ENCODE results near the gene IQSEC3.

Gene IQSEC3

DNA sequence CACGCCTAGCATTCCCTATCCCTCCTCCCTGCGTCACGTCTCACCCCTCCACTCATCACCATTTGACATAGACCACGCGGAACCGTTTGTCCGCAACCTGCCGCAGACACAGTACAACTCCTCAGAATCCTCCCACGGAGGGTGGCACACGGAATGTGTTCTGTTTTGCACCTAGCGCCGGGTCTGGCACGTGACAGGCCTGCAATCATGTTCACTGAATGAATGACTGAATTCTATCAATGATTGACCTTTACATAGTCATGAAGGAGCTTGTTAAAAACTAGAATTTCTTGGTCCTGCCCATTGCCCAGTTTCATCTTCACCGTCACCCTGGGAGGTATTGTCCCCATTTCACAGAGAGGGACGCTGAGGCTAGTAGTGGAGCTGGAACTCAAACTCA, 142.7 kb downstream of the IQSEC3 start:
- H3K27me3 ChIP-seq (ENCODE audit: insufficient read depth, low read length, poor library complexity, severe bottlenecking): no peaks in the 10 kb centered on the region
- no peak overlapping the region for H3K4me3 ChIP-seq (ENCODE audit: low read length, poor library complexity, severe bottlenecking)
- H3K9me2 ChIP-seq (replicated peaks; ENCODE audit: low read depth, low read length): no peaks in the 10 kb centered on the region
- no peak overlapping the region for H3K9ac ChIP-seq (ENCODE audit: low read depth, low read length, poor library complexity, severe bottlenecking)
- H3K36me3 ChIP-seq (ENCODE audit: insufficient read depth, low read length): no peaks in the 10 kb centered on the region
- no peak overlapping the region for H2AFZ ChIP-seq (ENCODE audit: low read length)
- no peak overlapping the region for H3K4me2 ChIP-seq (ENCODE audit: low read depth, low read length, poor library complexity, severe bottlenecking)
- peaks cover 22% of the 10 kb centered on the region for H3K4me1 ChIP-seq (ENCODE audit: insufficient read depth, low read length, poor library complexity, severe bottlenecking)
- no peaks in the 10 kb centered on the region for H3F3A ChIP-seq (ENCODE audit: low read depth)
- no peak for TF ChIP-seq EZH2phosphoT487 (IDR thresholded peaks at IDR 0.05; ENCODE audit: borderline replicate concordance)
- TF ChIP-seq, protein P1, sequence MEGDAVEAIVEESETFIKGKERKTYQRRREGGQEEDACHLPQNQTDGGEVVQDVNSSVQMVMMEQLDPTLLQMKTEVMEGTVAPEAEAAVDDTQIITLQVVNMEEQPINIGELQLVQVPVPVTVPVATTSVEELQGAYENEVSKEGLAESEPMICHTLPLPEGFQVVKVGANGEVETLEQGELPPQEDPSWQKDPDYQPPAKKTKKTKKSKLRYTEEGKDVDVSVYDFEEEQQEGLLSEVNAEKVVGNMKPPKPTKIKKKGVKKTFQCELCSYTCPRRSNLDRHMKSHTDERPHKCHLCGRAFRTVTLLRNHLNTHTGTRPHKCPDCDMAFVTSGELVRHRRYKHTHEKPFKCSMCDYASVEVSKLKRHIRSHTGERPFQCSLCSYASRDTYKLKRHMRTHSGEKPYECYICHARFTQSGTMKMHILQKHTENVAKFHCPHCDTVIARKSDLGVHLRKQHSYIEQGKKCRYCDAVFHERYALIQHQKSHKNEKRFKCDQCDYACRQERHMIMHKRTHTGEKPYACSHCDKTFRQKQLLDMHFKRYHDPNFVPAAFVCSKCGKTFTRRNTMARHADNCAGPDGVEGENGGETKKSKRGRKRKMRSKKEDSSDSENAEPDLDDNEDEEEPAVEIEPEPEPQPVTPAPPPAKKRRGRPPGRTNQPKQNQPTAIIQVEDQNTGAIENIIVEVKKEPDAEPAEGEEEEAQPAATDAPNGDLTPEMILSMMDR (conservative IDR thresholded peaks at IDR 0.05; ENCODE audit: low read length): no peak
- H3K9me3 ChIP-seq (ENCODE audit: insufficient read depth, low read depth, low read length): no peaks in the 10 kb centered on the region
- H4K20me1 ChIP-seq (ENCODE audit: insufficient read depth, low read length, poor library complexity, severe bottlenecking): no peaks in the 10 kb centered on the region
- H3K79me2 ChIP-seq (ENCODE audit: insufficient read depth, low read length): no peaks in the 10 kb centered on the region

DNA sequence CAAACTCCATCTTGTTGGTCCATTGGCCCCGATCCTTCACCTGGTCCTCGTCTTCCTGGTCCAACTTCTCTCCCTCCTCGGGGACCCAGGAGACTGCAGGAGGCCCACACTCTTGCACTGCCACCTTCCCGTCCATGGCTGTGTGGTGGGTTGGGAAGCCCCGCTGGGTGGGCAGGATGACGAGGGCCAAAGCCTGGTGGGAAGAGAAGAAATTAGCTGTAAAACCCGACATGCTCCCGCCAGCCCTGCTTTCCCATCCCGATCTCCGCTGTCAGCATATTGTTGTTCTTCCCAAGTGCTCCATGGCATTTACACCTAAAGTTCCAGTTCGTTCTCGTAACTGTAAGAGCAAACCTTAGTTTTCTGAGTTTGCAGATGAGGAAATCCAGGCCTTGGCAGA, 143.3 kb downstream of the IQSEC3 start:
- no peaks in the 10 kb centered on the region for H3F3A ChIP-seq (ENCODE audit: low read depth)
- no peak overlapping the region for H2AFZ ChIP-seq (ENCODE audit: low read length)
- no peak overlapping the region for H3K9ac ChIP-seq (ENCODE audit: low read depth, low read length, poor library complexity, severe bottlenecking)
- H3K36me3 ChIP-seq (ENCODE audit: insufficient read depth, low read length): no peaks in the 10 kb centered on the region
- no peak overlapping the region for H3K4me2 ChIP-seq (ENCODE audit: low read depth, low read length, poor library complexity, severe bottlenecking)
- no peak for TF ChIP-seq EZH2phosphoT487 (IDR thresholded peaks at IDR 0.05; ENCODE audit: borderline replicate concordance)
- TF ChIP-seq, protein P1 (conservative IDR thresholded peaks at IDR 0.05; ENCODE audit: low read length): no peak
- H3K4me1 ChIP-seq (ENCODE audit: insufficient read depth, low read length, poor library complexity, severe bottlenecking): peaks cover 28% of the 10 kb centered on the region
- no peak overlapping the region for H3K4me3 ChIP-seq (ENCODE audit: low read length, poor library complexity, severe bottlenecking)
- no peaks in the 10 kb centered on the region for H3K27me3 ChIP-seq (ENCODE audit: insufficient read depth, low read length, poor library complexity, severe bottlenecking)
- H4K20me1 ChIP-seq (ENCODE audit: insufficient read depth, low read length, poor library complexity, severe bottlenecking): no peaks in the 10 kb centered on the region
- no peaks in the 10 kb centered on the region for H3K9me2 ChIP-seq (replicated peaks; ENCODE audit: low read depth, low read length)
- no peaks in the 10 kb centered on the region for H3K9me3 ChIP-seq (ENCODE audit: insufficient read depth, low read depth, low read length)
- H3K79me2 ChIP-seq (ENCODE audit: insufficient read depth, low read length): no peaks in the 10 kb centered on the region

DNA sequence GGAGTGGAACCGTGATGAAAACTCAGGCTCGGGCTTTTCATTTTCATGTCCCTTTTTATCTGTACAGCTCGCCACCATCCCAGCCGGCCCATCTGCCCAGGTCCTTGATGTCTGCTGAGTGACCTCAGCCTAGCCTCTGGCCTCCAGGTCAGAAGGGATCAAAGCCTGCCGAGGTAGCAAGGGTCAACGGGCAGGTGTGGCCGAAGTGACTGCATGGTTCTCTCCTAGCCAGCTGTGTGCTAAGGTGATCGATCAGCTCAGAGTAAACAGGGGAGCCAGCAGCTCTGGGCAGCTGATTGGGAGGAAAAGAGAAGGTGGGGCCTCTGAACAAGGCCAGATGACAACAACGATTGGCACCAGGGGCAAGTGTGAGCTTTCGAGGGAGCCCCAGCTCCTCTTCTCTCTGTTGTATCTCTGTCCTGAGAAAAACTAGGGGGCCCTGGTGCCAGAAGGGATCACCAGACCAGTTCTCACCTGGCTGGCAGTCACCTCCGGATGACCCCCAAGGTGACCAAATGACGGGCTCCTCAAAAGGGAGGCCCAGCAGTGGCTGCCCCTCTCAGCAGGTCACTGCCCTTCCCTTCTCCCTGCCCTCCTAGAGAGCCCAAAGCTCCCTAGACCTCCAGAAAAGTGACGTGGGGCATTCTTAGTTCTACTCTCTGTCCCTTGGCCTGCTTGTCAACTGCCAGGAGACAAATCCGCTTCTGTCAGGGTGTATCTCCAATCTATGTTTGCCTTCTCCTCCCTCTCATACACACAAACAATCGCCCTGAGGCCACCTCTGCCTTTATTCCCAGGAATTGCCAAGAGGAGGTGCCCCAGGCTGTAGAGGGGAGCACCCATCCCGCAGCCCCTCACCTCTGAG, 143.9 kb downstream of the IQSEC3 start:
- no peak overlapping the region for H3K4me3 ChIP-seq (ENCODE audit: low read length, poor library complexity, severe bottlenecking)
- H3F3A ChIP-seq (ENCODE audit: low read depth): no peaks in the 10 kb centered on the region
- H3K4me1 ChIP-seq (ENCODE audit: insufficient read depth, low read length, poor library complexity, severe bottlenecking): peaks cover 34% of the 10 kb centered on the region
- no peaks in the 10 kb centered on the region for H3K79me2 ChIP-seq (ENCODE audit: insufficient read depth, low read length)
- H3K9me2 ChIP-seq (replicated peaks; ENCODE audit: low read depth, low read length): no peaks in the 10 kb centered on the region
- no peaks in the 10 kb centered on the region for H4K20me1 ChIP-seq (ENCODE audit: insufficient read depth, low read length, poor library complexity, severe bottlenecking)
- no peaks in the 10 kb centered on the region for H3K27me3 ChIP-seq (ENCODE audit: insufficient read depth, low read length, poor library complexity, severe bottlenecking)
- no peak for TF ChIP-seq EZH2phosphoT487 (IDR thresholded peaks at IDR 0.05; ENCODE audit: borderline replicate concordance)
- TF ChIP-seq, protein P1 (conservative IDR thresholded peaks at IDR 0.05; ENCODE audit: low read length): no peak
- H3K9ac ChIP-seq (ENCODE audit: low read depth, low read length, poor library complexity, severe bottlenecking): no peak overlapping the region
- no peaks in the 10 kb centered on the region for H3K36me3 ChIP-seq (ENCODE audit: insufficient read depth, low read length)
- H2AFZ ChIP-seq (ENCODE audit: low read length): no peak overlapping the region
- H3K4me2 ChIP-seq (ENCODE audit: low read depth, low read length, poor library complexity, severe bottlenecking): no peak overlapping the region
- no peaks in the 10 kb centered on the region for H3K9me3 ChIP-seq (ENCODE audit: insufficient read depth, low read depth, low read length)

Measured in Loucy (cell line).